B cell (primary cell): ENCODE results near the gene CCDC116. TPM values are rescaled to one million over a fixed set of nuclear protein-coding genes. Genes with fewer than 3 reads are reported as not detected.

Experiments
- ATAC-seq: fragments of 200-7000 bp; cut with Tn5 transposase; one replicate; pipeline ENCODE4 v1.10.0; 2021; ENCODE audit warnings: low read depth, mild to moderate bottlenecking, moderate number of reproducible peaks, moderate library complexity
- CTCF ChIA-PET: fragments of 350-600 bp; sonication (Branson Sonifier 250); formaldehyde crosslinking; loops from one replicate; lab custom pipeline; 2021; ENCODE audit warnings: antibody characterized with exemption, inconsistent platforms; lab: Charles Lee
- POLR2A ChIA-PET: fragments of 350-600 bp; sonication (Branson Sonifier 250); formaldehyde crosslinking; loops from one replicate; lab custom pipeline; 2021; ENCODE audit warnings: antibody characterized with exemption; lab: Charles Lee
- DNase-seq: peaks from one replicate; pipeline ENCODE4 v3.0.0; 2013
- H2AFZ ChIP-seq: 2 replicates; pipeline ENCODE4 v1.6.1; 2012; ENCODE audit warnings: mild to moderate bottlenecking, low read depth, low read length; ENCODE audit not compliant: insufficient read depth, poor library complexity, severe bottlenecking
- H3K27ac ChIP-seq, 2 donors: 1 replicate in 1 of 2; 2 replicates in 1 of 2; pipeline ENCODE4 v1.5.1; 2012 to 2013; ENCODE audit warnings: low read length in 2 of 2, mild to moderate bottlenecking in 2 of 2, moderate library complexity in 1 of 2
- H3K27me3 ChIP-seq, 4 experiments: fragments of 200-600 bp in 1 of 4; sonication (generic) in 1 of 4; replicated peaks in 1 of 4; 1 replicate in 2 of 4; 2 replicates in 2 of 4; pipeline versions ENCODE4 v1.6.1 to v1.7.0; 2013 to 2016; ENCODE audit warnings: low read length in 3 of 4, mild to moderate bottlenecking in 2 of 4, mixed read lengths in 1 of 4, moderate library complexity in 1 of 4; ENCODE audit not compliant: insufficient read depth in 4 of 4, control insufficient read depth in 3 of 4; ENCODE audit errors: control extremely low read depth in 1 of 4
- H3K36me3 ChIP-seq, 2 experiments: replicated peaks in 1 of 2; 1 replicate in 1 of 2; 2 replicates in 1 of 2; pipeline versions ENCODE4 v1.6.1 to v1.7.1; 2013; ENCODE audit warnings: low read length in 1 of 2; ENCODE audit not compliant: insufficient read depth in 2 of 2, control insufficient read depth in 1 of 2; ENCODE audit errors: control extremely low read depth in 1 of 2, extremely low read depth in 1 of 2
- H3K4me1 ChIP-seq, 2 donors: fragments of 200-600 bp in 1 of 2; sonication (generic) in 1 of 2; 1 replicate in 1 of 2; 2 replicates in 1 of 2; pipeline versions ENCODE4 v1.5.1 to v1.6.1; 2013 to 2017; ENCODE audit warnings: low read length in 2 of 2; ENCODE audit not compliant: control insufficient read depth in 2 of 2, insufficient read depth in 2 of 2
- H3K4me2 ChIP-seq: replicated peaks from 2 replicates; pipeline ENCODE3; 2012; ENCODE audit warnings: mild to moderate bottlenecking, low read depth, low read length; ENCODE audit not compliant: poor library complexity, severe bottlenecking
- H3K4me3 ChIP-seq, 5 experiments: fragments of 200-600 bp in 1 of 5; sonication (generic) in 1 of 5; 1 replicate in 3 of 5; 2 replicates in 2 of 5; pipeline versions ENCODE4 v1.5.1 to v1.7.0; 2011 to 2016; ENCODE audit warnings: low read length in 4 of 5, mild to moderate bottlenecking in 4 of 5, low read depth in 2 of 5, control low read depth in 1 of 5, moderate library complexity in 1 of 5; ENCODE audit not compliant: insufficient read depth in 1 of 5; ENCODE audit errors: control extremely low read depth in 1 of 5, extremely low read depth in 1 of 5
- H3K79me2 ChIP-seq: fragments of 200-600 bp; sonication (generic); one replicate; pipeline ENCODE4 v1.6.0; 2016; ENCODE audit warnings: low read length; ENCODE audit not compliant: control insufficient read depth, insufficient read depth
- H3K9ac ChIP-seq: fragments of 200-600 bp; sonication (generic); 2 replicates; pipeline ENCODE4 v1.6.1; 2017; ENCODE audit warnings: mild to moderate bottlenecking, low read length, moderate library complexity
- H3K9me3 ChIP-seq, 3 donors: one replicate each; pipeline versions ENCODE4 v1.6.1 to v1.7.1; 2013; ENCODE audit warnings: low read length in 2 of 3; ENCODE audit not compliant: control insufficient read depth in 2 of 3, insufficient read depth in 1 of 3; ENCODE audit errors: control extremely low read depth in 1 of 3
- H4K20me1 ChIP-seq: 2 replicates; pipeline ENCODE4 v1.6.0; 2012; ENCODE audit warnings: mild to moderate bottlenecking, low read length; ENCODE audit not compliant: insufficient read depth, control insufficient read depth, poor library complexity, severe bottlenecking
- H3K27ac Mint-ChIP-seq: one replicate; pipeline ENCODE4 v1.8.0; 2021; ENCODE audit warnings: mixed read lengths
- H3K27me3 Mint-ChIP-seq: one replicate; pipeline ENCODE4 v1.8.0; 2021; ENCODE audit warnings: mixed read lengths
- H3K4me1 Mint-ChIP-seq: one replicate; pipeline ENCODE4 v1.8.0; 2021; ENCODE audit warnings: mixed read lengths
- H3K4me3 Mint-ChIP-seq: one replicate; pipeline ENCODE4 v1.8.0; 2021; ENCODE audit warnings: mixed read lengths
- H3K9me3 Mint-ChIP-seq: one replicate; pipeline ENCODE4 v1.8.0; 2022; ENCODE audit warnings: mixed read lengths; ENCODE audit not compliant: insufficient read depth
- CTCF ChIP-seq: fragments of 200-600 bp; IDR thresholded peaks from one replicate; pipeline ENCODE4 v1.8.0; 2022; ENCODE audit warnings: antibody characterized with exemption, mild to moderate bottlenecking
- EZH2 ChIP-seq: IDR thresholded peaks from 2 replicates; pipeline ENCODE4 v1.6.1; 2012; ENCODE audit warnings: borderline replicate concordance, low read depth, mild to moderate bottlenecking, moderate library complexity, low read length; ENCODE audit not compliant: insufficient read depth, poor library complexity, severe bottlenecking
- WGBS: methylation state at CpG from one replicate; pipeline ENCODE4 v1.1.5; 2013; ENCODE audit warnings: missing lambda C conversion rate; ENCODE audit not compliant: insufficient coverage; 5-methylcytosine and 5-hydroxymethylcytosine counted together
- intact Hi-C: fragments of 100-400 bp; cut with micrococcal nuclease; formaldehyde crosslinking; loops from one replicate; pipeline ENCODE4 v1.10.0; 2022
- polyA plus RNA-seq: library from polyadenylated mRNA; depleted of rRNA; stranded (reverse); fragments of >200 nt; gene quantifications from 2 replicates; pipeline ENCODE4 v1.2.3, GENCODE V29; 2012
- total RNA-seq, 2 donors: library from RNA; stranded (reverse); fragments of 120-200 nt in 1 of 2; gene quantifications; 1 replicate in 1 of 2; 2 replicates in 1 of 2; pipeline versions ENCODE4 v1.2.3 to v1.2.4, GENCODE V29; 2013 to 2022

Gene CCDC116
- total and polyA plus RNA-seq, 2 donors (not counting 1 experiment from before 2014, with no cell fraction given) = 0.52 to 0.55 TPM

GRCh38 chr22:21602579-21602978 is 30.0 kb upstream of the CCDC116 start:
- Histone ChIP-seq H3K9me3 (no peaks in the 10 kb centered on the region), H3K27ac (no peak overlapping the region), H4K20me1 (peaks cover 89% of the 10 kb centered on the region), H3K27me3 (no peaks in the 10 kb centered on the region), H3K36me3 (peaks cover 1 to 26% of the 10 kb centered on the region in 2 experiments), H3K79me2 (peaks cover 99% of the 10 kb centered on the region), H3K4me1 (peaks cover 4 to 12% of the 10 kb centered on the region in 2 donors), H3K4me3 (no peak overlapping the region), H2AFZ (no peak overlapping the region), H3K4me2 (no peak overlapping the region), H3K9ac (no peak overlapping the region)
- intact Hi-C loops = no loop called here
- no peaks in the 10 kb centered on the region for H3K9me3 Mint-ChIP-seq
- POLR2A ChIA-PET = no interaction called here
- H3K27me3 Mint-ChIP-seq = no peaks in the 10 kb centered on the region
- H3K4me1 Mint-ChIP-seq = peaks cover 37% of the 10 kb centered on the region
- ATAC-seq (no peak), DNase-seq (no peak)
- no peak overlapping the region for H3K27ac Mint-ChIP-seq
- no peak for TF ChIP-seq EZH2
- no peak for TF ChIP-seq CTCF
- no peak overlapping the region for H3K4me3 Mint-ChIP-seq
- CTCF ChIA-PET = interaction anchor here (1.0 kb wide), 1 partner anchor 41 kb away, joined by 5 read pairs; no protein-coding TSS in a partner anchor
- WGBS = 100% methylated on average over 5 of the region's 6 CpGs

- Mint-ChIP-seq H3K4me1 (peaks cover 36% of the 10 kb centered on the region), H3K27me3 (no peaks in the 10 kb centered on the region), H3K27ac (no peak overlapping the region), H3K4me3 (no peak overlapping the region), H3K9me3 (no peaks in the 10 kb centered on the region)
- Histone ChIP-seq H3K27me3 (no peaks in the 10 kb centered on the region), H4K20me1 (peaks cover 90% of the 10 kb centered on the region), H3K36me3 (peaks cover 1 to 24% of the 10 kb centered on the region in 2 experiments), H3K4me3 (no peak overlapping the region), H2AFZ (no peak overlapping the region), H3K4me1 (peaks cover 4 to 11% of the 10 kb centered on the region in 2 donors), H3K9me3 (no peaks in the 10 kb centered on the region), H3K27ac (no peak overlapping the region), H3K4me2 (no peak overlapping the region), H3K79me2 (peaks cover 99% of the 10 kb centered on the region), H3K9ac (no peak overlapping the region)
- 91% methylated on average over 8 of the region's 9 CpGs for WGBS
- TF ChIP-seq CTCF = no peak
- TF ChIP-seq EZH2 = no peak
- DNase-seq = no peak
- intact Hi-C loops = no loop called here
- ChIA-PET POLR2A (interaction anchor here (0.7 kb wide), 1 partner anchor 13 kb away, joined by 5 read pairs; no protein-coding TSS in a partner anchor), CTCF (interaction anchor here (0.6 kb wide), 2 partner anchors 22 to 45 kb away, joined by 3 to 5 read pairs; no protein-coding TSS in a partner anchor)
- ATAC-seq = no peak
Observed at GRCh38 chr22:21603973-21604372, 28.6 kb upstream of the CCDC116 start.
